ENCODE measurements around the gene ALAD.
"Not testable (repeated sequence)": the region's sequence is repeated elsewhere in the genome, so short reads cannot be mapped to it uniquely, and the experiment has no call there.

ALAD gene

GRCh38 chr9:113375057-113376023, 25.7 kb downstream of the ALAD start:
- DNase-seq (ENCODE audit: low read depth in 3 of 3, low spot score in 1 of 3), result no peak

- DNase-seq (ENCODE audit: low read depth in 3 of 3, low spot score in 1 of 3), result no peak
Measured at GRCh38 chr9:113373676-113374392, 27.2 kb downstream of the ALAD start.

DNA sequence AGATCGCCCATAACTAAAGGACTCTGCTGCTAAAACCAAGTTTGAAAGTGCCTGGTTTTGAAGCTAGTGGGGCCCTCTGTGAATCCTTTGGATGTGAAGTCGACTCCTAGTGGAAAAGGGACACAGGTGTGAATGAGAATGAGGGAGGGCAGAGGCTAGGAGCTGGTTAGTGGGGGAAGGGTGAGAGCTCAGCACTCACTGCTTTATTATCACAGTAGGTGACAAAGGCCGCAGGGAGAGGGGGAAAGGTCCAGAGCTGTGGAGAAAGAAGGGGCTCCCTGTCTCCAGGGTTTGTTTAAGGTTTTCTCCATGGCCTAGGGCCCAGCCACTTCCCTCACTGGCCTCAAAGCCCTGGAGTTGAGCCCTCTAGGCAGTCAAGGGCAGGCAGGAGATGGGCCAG, 27.8 kb downstream of the ALAD start:
- no peak for DNase-seq (ENCODE audit: low read depth in 3 of 3, low spot score in 1 of 3)

- no peak for DNase-seq (ENCODE audit: low read depth in 3 of 3, low spot score in 1 of 3)
Measured at GRCh38 chr9:113372059-113372458, 29.0 kb downstream of the ALAD start.

DNA sequence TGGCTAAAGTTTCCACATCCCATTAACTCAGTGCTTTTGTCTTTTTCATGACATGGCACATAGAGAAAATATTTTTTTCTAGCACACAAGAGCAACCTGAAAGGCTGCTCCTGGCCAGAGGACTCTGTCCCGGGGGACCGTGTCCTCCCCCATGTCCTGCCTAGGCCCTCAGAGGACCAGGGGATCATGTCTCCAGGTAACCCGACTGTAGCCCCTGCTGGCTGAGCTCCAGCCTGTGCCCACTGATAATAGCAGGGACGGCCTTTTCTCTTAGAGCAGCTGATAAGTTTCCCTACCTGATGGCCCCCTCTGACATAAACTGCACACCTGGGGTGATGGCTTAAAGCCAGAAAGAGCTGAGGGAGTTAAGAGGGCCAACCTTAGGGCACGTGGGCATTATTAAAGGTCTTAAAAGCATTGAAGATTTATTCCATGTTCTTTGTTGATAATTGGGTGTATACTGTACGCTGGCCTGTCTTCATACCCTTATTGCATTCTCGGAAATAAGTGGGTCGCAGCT, 30.2 kb downstream of the ALAD start:
- DNase-seq (ENCODE audit: low read depth in 3 of 3, low spot score in 1 of 3), result no peak

GRCh38 chr9:113369855-113370140, 31.3 kb downstream of the ALAD start:
- no peak for DNase-seq (ENCODE audit: low read depth in 3 of 3, low spot score in 1 of 3)

DNA sequence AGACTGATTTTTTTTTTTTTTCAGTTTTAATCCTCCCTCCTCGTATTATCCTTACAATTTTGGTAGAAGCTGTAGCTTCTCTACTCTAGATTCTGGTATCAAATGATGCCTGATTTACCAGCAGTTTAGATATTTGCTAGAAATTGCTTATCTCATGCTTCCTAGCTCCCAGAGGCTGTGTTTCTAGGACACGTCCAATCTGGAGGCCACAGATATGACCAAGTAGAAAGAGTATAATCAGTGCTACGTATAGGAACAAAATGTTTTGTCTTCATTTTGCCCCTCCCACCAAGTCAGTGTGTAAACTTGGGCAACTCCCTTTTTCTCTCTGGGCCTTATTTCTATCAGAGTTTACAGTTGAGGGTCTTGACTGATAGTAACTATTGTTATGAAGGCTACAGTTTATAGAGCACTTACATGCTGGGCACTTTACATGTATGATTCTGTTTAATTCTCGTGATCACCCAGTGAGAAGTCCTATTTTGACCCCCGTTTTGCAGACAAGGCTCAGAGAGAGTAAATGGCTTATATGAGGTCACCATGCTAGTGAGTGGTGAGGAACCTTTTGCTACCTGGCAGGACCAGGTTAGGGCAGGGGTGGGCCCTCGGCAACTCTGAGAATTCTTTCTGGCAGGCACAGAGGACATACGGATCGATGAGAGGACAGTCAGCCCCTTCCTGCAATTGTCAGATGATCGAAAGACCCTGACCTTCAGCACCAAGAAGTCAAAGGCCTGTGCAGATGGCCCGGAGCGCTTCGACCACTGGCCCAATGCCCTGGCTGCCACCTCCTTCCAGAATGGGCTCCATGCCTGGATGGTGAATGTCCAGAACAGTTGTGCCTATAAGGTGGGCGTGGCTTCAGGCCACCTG, 31.9 kb downstream of the ALAD start:
- no peak for DNase-seq (ENCODE audit: low read depth in 3 of 3, low spot score in 1 of 3)

GRCh38 chr9:113368348-113368981, 32.6 kb downstream of the ALAD start:
- DNase-seq (ENCODE audit: low read depth in 3 of 3, low spot score in 1 of 3), result no peak

DNA sequence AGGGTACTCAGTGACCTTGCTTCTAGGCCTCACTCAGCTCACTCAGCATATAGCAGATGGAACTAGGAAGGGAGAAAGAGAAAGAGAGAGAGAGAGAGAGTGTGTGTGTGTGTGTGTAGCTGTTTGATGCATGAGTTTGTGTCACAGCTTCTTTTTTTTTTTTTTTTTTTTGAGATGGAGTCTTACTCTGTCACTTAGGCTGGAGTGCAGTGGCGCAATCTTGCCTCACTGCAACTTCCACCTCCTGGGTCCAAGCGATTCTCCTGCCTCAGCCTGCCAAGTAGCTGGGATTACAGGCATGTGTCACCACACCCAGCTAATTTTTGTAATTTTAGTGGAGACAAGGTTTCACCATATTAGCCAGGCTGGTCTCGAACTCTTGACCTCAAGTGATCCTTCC, 35.4 kb downstream of the ALAD start:
- not testable (repeated sequence) for DNase-seq (ENCODE audit: low read depth in 3 of 3, low spot score in 1 of 3)

- DNase-seq (ENCODE audit: low read depth in 3 of 3, low spot score in 1 of 3), result no peak
Measured at GRCh38 chr9:113364951-113365350, 36.1 kb downstream of the ALAD start.

- DNase-seq (ENCODE audit: low read depth in 3 of 3, low spot score in 1 of 3), result no peak
Measured at GRCh38 chr9:113363336-113363735, 37.7 kb downstream of the ALAD start.

- no peak for DNase-seq (ENCODE audit: low read depth in 3 of 3, low spot score in 1 of 3)
Measured at GRCh38 chr9:113361304-113362018, 39.6 kb downstream of the ALAD start.

- no peak for DNase-seq (ENCODE audit: low read depth in 3 of 3, low spot score in 1 of 3)
Measured at GRCh38 chr9:113360242-113360842, 40.7 kb downstream of the ALAD start.

GRCh38 chr9:113359385-113359784, 41.7 kb downstream of the ALAD start:
- no peak for DNase-seq (ENCODE audit: low read depth in 3 of 3, low spot score in 1 of 3)

GRCh38 chr9:113356686-113357292, 44.3 kb downstream of the ALAD start:
- DNase-seq (ENCODE audit: low read depth in 3 of 3, low spot score in 1 of 3), result no peak

DNA sequence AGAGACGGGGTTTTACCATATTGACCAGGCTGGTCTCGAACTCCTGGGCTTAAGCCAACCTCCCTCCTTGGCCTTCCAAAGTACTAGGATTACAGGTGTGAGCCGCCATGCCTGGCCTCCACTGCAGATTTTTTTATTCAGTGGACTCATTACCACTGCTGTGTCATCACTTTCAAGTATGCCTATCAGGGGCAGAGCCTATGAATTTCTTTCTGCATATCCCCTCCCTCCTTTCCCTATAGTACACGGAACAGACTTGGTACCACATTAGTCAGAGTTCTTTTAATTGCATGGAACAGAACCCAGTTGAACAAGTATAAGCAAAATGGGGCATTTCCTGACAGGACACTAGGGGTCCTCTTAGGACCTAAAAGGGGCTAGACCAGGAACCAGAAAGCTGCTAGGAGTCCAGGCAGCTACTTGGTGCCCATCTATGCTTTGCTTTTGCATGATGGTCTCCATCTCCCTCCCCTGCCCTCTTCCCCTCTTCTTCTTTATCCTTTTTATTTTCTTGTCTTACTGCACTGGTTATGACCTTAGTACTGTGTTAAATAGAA, 46.0 kb downstream of the ALAD start:
- DNase-seq (ENCODE audit: low read depth in 3 of 3, low spot score in 1 of 3), result no peak

GRCh38 chr9:113352411-113352810, 48.7 kb downstream of the ALAD start:
- DNase-seq (ENCODE audit: low read depth in 3 of 3, low spot score in 1 of 3), result no peak

GRCh38 chr9:113352006-113352405, 49.1 kb downstream of the ALAD start:
- DNase-seq (ENCODE audit: low read depth in 3 of 3, low spot score in 1 of 3), result no peak

GRCh38 chr9:113350937-113351336, 50.1 kb downstream of the ALAD start:
- no peak for DNase-seq (ENCODE audit: low read depth in 3 of 3, low spot score in 1 of 3)

Data from stimulated activated CD4-positive, alpha-beta T cell treated with anti-CD3 and anti-CD28 coated beads, TNF-alpha, amount 100 ng/mL, for 1 hour (primary cell).